NCI-H446 treated with DMSO at 0.1 percent for 48 hours (cell line): Measurements from ENCODE around the gene LRMDA.

Experiments used
- DNase-seq: peaks from one replicate; lab custom pipeline; 2025; lab: John Stamatoyannopoulos, UW

Gene LRMDA

GRCh38 chr10:75716506-75716905 lies 285.1 kb downstream of the LRMDA start:
- no peak for DNase-seq

GRCh38 chr10:75717126-75717916 lies 285.9 kb downstream of the LRMDA start:
- no peak for DNase-seq

GRCh38 chr10:75718991-75719390 lies 287.6 kb downstream of the LRMDA start:
- peak; percentile 35 for DNase-seq

GRCh38 chr10:75720157-75720556 lies 288.7 kb downstream of the LRMDA start:
- DNase-seq = no peak

GRCh38 chr10:75722020-75722419 lies 290.6 kb downstream of the LRMDA start:
- DNase-seq = no peak

GRCh38 chr10:75722609-75723008 lies 291.2 kb downstream of the LRMDA start:
- DNase-seq = no peak

GRCh38 chr10:75723319-75723980 lies 292.0 kb downstream of the LRMDA start:
- no peak for DNase-seq

- no peak for DNase-seq
Measured at GRCh38 chr10:75724047-75724446, 292.6 kb downstream of the LRMDA start.

- DNase-seq = no peak
Measured at GRCh38 chr10:75726522-75727483, 295.4 kb downstream of the LRMDA start.

- no peak for DNase-seq
Measured at GRCh38 chr10:75730847-75731246, 299.4 kb downstream of the LRMDA start.

- no peak for DNase-seq
Measured at GRCh38 chr10:75733135-75733890, 301.9 kb downstream of the LRMDA start.

- DNase-seq = no peak
Measured at GRCh38 chr10:75736151-75736640, 304.8 kb downstream of the LRMDA start.

- DNase-seq = no peak
Measured at GRCh38 chr10:75736889-75737579, 305.6 kb downstream of the LRMDA start.

GRCh38 chr10:75737580-75737949 lies 306.1 kb downstream of the LRMDA start:
- no peak for DNase-seq

GRCh38 chr10:75738924-75739323 lies 307.5 kb downstream of the LRMDA start:
- DNase-seq = no peak

- no peak for DNase-seq
Measured at GRCh38 chr10:75739414-75740143, 308.2 kb downstream of the LRMDA start.

- DNase-seq = peak; percentile 35
Measured at GRCh38 chr10:75740541-75740940, 309.1 kb downstream of the LRMDA start.

GRCh38 chr10:75742355-75742754 lies 310.9 kb downstream of the LRMDA start:
- DNase-seq = no peak

- no peak for DNase-seq
Measured at GRCh38 chr10:75743291-75743778, 311.9 kb downstream of the LRMDA start.

- DNase-seq = no peak
Measured at GRCh38 chr10:75744261-75744660, 312.8 kb downstream of the LRMDA start.
